PC-9 (cell line): Measurements from ENCODE around the gene NEBL.

Source experiments
- CTCF ChIP-seq: fragments of 200-600 bp; sonication (generic); conservative IDR thresholded peaks from 2 replicates; pipeline ENCODE4 v1.6.1; 2017; ENCODE audit warnings: mixed run types, antibody characterized with exemption, mild to moderate bottlenecking, moderate library complexity
- EZH2 ChIP-seq: fragments of 200-600 bp; sonication (generic); IDR thresholded peaks from 2 replicates; pipeline ENCODE4 v1.8.0; 2017; ENCODE audit warnings: antibody characterized with exemption, low read depth

GRCh38 chr10:20916976-20917375 is 19.9 kb upstream of the NEBL start:
- no peak for TF ChIP-seq CTCF
- no peak for TF ChIP-seq EZH2
